Heart left ventricle (tissue), 13 donors: ENCODE results near the gene PLA2G4D.

Experiments used
- POLR2A ChIP-seq, 2 donors: fragments of 450-650 bp; IDR thresholded peaks; one replicate each; pipeline ENCODE4 v1.6.1; 2017; ENCODE audit warnings: antibody characterized with exemption in 2 of 2, mild to moderate bottlenecking in 2 of 2, moderate library complexity in 2 of 2
- TF ChIP-seq, protein P1 (sequence below), 12 donors: fragments of 200-600 bp; sonication (generic) in 4 of 12; IDR thresholded peaks; one replicate each; pipeline versions ENCODE4 v1.5.0 to v1.8.0; 2018 to 2022; ENCODE audit warnings: antibody characterized with exemption in 12 of 12, mild to moderate bottlenecking in 5 of 12
- donor health status: ischemic (EF 13 %, LVEDD 7.1; RV severe dilation, severe dysfunction).
- donor health status: DM: no; HTN: yes; CAD: no.
- donor health status: DM: no; HTN: no; CAD: no.
- donor health status: ischemic (EF 25% LVEDD 6.9; RV normal size, moderate dysfunction).
- donor health status: ischemic (EF 25% LVEDD 5.7; RV mildly dilated, moderate dysfunction).
- donor health status: ischemic (EF 35%, LVEDD 5.7; RV mildly dilated, moderate dysfunction).
- donor health status: nonischemic (EF 11% LVEDD 7.7; RV severe dilation, severe dysfunction).
- donor health status: DM: yes; HTN: yes; CAD: no.
- donor health status: PGD.
- donor health status: ischemic (EF 29% LVEDD 5.4; RV normal size, mild dysfunction).
- donor health status: nonischemic (EF 23%, LVEDD 6.1; RV moderate dilation, normal function).

DNA sequence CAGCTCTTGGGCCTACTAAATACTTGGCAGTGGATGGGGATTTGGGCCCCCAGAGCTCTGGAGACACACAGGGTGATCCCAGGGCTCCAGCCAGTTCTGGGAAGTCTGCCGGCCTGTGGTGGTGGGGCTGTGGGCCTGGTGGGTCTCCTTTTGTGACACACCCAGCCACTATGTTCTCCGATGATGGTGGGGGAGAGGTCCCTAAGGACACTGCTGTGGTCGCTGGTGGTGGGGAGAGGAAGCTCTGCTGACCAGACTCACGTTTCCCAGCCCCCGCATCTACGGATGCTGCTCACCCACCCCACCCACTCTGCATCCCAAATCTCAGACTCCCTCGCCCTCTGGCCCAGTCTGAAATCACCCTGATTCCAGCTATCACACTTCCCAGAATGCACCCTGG, 396 bp downstream of the PLA2G4D start:
- TF ChIP-seq, protein P1, sequence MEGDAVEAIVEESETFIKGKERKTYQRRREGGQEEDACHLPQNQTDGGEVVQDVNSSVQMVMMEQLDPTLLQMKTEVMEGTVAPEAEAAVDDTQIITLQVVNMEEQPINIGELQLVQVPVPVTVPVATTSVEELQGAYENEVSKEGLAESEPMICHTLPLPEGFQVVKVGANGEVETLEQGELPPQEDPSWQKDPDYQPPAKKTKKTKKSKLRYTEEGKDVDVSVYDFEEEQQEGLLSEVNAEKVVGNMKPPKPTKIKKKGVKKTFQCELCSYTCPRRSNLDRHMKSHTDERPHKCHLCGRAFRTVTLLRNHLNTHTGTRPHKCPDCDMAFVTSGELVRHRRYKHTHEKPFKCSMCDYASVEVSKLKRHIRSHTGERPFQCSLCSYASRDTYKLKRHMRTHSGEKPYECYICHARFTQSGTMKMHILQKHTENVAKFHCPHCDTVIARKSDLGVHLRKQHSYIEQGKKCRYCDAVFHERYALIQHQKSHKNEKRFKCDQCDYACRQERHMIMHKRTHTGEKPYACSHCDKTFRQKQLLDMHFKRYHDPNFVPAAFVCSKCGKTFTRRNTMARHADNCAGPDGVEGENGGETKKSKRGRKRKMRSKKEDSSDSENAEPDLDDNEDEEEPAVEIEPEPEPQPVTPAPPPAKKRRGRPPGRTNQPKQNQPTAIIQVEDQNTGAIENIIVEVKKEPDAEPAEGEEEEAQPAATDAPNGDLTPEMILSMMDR (IDR thresholded peaks at IDR 0.05): no peak
- no peak for TF ChIP-seq POLR2A (IDR thresholded peaks at IDR 0.05)
